ENCODE data around the gene HIP1.
"Not testable (repeated sequence)": the region's sequence is repeated elsewhere in the genome, so short reads cannot be mapped to it uniquely, and the experiment has no call there.

HIP1 gene

DNA sequence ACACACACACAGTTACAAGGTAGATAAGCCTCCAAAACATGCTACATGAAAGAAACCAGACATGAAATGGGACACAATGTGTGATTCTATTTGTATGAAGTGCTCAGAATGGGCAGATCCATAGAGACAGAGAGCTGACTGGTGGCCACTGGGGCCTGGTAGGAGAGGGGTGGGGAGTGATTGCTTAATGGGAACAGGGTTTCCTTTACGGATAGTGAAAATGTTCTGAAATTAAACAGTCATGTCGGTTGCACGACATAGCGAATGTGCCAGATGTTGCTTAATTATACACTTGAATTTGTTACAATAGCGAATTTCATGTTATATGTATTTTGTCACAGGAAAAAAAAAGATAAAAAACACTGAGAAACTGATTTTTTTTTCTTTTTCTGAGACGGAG, 124.3 kb downstream of the HIP1 start:
- DNase-seq (ENCODE audit: low read depth), result no peak

DNA sequence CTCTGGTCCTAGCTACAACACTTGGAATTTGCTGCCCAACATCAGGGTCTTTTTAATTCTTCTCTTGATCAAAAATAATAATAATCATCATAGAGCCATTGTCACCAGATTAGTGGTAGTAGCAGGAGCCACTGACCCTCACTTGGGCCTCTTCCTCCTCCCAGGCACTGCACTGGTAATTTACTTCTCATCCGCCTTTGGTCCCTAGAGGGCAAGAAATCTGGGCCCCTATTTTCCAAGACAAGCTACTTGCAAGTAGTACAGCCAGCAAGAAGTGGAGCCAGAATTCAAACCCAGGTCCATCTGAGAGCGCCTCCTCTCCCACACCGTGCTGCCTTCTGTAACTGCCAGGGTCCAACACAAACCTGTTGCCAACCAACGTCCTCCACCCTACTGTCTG, 125.4 kb downstream of the HIP1 start:
- DNase-seq (ENCODE audit: low read depth), result no peak

DNA sequence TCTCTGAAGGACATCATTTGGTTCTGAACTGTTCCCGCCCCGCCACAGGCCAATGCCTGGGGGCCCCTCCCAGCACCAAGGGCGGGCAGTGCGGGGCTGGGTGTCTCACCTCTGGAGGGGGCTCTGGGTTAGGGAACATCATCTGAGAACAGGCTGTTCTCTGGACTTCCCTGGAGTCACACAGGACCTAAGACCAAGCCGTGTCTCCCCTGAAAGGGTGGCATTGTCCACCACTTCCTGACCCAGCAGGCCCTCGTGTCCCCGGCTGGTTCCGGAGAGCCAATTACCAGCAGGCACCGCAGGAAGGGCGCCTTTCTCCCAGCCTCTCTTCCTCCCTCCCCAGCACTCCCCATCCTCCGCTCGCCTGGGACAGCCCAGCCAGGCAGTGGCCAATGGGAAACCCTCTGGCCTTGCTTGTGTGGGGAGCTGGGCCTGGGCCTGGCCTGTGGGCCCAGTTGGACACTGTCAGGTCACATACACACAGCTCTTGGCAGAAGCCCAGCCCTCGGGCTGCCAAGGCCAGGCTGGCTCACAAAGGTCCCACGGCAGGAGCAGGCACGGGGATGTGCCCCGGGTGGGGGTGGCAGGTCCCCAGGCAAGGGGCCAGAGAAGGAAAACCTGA, 127.1 kb downstream of the HIP1 start:
- DNase-seq (ENCODE audit: low read depth), result no peak

DNA sequence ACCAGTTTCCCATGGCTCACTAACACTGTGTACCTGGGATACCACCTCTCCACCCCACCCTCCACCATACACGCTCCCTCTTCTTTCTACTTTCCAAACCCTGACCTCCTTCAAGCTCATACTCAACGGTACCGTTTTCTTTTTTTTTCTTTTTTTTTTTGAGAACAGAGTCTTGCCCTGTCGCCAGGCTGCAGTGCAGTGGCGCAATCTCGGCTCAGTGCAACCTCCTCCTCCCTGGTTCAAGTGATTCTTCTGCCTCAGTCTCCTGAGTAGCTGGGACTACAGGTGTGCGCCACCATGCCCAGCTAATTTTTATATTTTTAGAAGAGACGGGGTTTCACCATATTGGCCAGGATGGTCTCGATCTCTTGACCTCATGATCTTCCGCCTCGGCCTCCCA, 129.3 kb downstream of the HIP1 start:
- not testable (repeated sequence) for DNase-seq (ENCODE audit: low read depth)

DNA sequence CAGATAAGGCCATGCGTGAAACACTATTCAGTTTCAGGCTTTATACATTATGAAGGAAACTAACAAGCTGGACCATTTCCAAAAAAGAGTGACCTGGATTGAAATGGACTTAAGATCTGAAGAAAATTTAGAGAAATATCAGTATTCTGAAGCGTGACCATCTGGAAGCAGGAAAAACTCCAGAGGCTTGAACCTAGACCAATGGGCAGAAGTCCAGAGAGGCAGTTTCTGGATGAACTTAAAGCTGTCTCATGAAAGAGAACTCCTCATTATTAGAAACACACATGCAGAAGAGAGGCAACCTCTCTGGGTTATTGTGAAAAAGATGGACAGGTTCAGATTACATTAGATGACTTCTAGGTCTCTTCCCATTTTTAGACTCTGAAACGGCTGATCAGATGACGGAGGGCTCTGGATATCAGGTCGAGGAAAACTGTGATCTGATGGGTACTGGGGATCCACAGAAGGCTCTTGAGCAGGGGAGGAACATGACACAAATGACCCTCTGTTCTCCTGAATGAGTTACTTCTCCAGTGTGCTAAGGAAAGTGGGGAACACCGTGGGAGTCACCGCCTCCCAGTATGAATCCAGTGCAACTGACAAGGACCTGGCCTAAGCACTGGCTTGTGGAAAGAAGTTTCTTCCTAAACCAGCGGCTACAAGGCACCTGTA, 130.2 kb downstream of the HIP1 start:
- DNase-seq (ENCODE audit: low read depth), result no peak

DNA sequence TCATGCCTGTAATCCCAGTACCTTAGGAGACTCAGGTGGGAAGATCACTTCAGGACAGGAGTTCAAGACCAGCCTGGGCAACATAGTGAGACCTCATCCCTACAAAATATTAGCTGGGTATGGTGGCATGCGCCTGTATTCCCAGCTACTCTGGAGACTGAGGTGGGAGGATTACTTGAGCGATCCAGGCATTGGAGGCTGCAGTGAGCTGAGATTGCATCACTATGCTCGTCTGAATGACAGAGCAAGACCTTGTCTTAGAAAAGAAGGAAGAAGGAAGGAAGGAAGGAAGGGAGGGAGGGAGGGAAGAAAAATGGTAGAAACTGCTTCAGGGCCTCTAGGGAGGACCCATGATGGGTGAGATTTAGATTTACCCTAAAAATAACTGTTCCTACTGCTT, 134.3 kb downstream of the HIP1 start:
- DNase-seq (ENCODE audit: low read depth), result no peak

DNA sequence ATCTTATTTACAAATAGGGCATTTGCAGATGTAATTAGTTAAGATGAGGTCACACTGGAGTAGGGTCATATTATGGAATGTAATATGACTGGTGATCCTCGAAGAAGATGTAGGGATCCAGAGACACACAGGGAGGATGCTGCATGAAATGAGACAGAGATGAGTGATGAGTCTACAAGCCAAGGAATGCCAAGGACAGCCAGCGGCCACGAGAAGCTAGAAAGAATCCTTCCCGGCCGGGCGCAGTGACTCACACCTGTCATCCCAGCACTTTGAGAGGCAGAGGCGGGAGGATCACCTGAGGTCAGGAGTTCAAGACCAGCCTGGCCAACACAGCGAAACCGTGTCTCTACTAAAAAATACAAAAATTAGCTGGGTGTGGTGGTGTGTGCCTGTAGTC, 135.9 kb downstream of the HIP1 start:
- not testable (repeated sequence) for DNase-seq (ENCODE audit: low read depth)

DNA sequence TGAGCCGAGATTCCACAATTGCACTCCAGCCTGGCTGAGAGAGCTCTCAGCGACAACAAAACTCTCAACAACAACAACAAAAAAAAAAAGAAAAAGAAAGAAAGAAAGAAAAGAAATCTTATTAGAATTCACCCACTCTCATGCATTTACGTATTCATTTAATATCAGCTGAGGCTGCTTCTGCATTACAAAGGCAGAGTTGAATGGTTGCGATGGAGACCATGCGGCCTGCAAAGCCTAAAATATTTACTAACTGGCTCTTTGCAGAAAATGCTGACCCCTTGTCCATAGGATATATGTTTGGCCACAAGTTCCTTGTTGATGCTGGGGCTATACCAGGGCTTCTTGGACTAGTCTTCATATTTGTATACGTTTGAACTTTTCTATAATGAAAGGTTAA, 137.2 kb downstream of the HIP1 start:
- no peak for DNase-seq (ENCODE audit: low read depth)

DNA sequence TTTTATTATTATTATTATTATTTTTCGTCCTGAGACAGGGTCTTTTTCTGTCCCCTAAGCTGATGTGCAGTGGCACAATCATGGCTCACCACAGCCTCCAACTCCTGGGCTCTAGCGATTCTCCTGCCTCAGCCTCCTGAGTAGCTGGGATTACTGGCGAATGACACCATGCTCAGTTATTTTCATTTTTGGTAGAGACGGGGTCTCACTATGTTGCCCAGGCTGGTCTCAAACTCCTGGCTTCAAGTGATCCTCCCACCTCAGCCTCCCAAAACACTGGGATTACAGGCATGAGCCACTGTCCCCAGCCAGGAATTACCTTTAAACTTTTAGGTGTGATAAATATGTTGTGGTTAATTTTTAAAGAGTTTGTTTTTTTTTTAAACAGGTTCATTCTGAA, 138.0 kb downstream of the HIP1 start:
- DNase-seq (ENCODE audit: low read depth), result not testable (repeated sequence)

DNA sequence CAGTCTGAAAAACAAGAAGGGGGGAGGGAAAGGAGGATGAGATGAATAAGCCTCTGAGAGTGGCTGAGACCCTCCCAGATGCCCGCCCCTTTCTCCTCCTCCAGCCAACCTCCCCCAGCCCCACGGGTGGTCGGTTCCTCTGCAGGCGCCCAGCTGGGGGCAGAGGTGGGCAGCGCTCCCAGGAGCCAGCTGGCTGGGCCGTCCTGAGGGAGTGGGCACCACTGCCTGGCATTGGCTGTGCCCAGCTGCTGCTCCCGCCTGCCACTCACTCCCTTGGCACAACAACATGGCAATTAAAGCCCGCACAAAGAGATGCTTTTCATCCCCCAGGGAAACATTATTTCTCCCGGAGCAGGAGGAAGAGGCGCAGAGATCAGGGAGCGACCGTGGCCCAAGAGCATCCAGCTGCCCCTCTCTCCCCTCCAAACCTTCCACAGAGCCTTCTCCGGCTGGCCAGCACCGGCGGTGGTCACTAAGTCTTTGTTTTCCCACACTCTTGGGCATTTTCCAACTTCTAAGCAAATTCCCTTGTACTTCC, 139.4 kb downstream of the HIP1 start:
- DNase-seq (ENCODE audit: low read depth), result no peak

DNA sequence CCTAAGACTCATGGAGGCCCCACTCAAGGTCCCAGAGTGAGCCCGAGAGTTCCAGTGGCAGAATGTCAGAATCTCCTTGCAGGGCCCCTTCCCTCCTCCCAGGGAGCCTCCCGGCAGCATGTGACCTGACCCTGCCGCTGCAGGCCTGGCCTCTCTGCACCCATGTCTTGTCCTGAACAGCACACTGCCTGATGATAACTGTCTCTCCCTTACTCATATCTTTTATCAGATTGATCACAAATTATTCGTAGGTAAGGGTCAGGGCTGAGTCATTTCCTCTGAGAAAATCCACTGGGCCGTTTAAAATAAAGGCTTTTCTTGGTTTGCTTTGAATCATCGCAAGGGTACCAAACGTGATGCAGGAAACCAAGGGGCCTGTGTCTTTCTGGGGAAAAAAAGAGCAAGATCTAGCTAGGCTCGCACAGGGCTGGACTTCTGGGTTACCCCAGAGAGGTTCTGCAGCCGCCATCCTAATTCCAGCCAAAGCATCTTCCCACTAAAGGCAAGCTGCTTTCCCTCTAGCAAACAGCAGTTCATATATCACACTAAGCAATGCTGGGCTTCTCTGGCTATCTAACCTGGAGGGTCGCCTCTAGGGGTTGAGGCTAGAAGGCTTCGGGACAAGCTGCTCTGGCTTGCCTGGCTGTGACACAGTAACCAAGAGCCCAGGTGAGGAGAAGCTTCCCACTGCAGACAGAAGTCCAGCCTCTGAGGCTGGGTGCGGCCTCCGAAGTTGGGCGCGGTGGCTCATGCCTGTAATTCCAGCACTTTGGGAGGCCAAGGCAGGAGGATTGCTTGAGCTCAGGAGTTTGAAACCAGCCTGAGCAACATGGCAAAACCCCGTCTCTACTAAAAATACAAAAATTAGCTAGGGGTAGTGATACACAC, 141.8 kb downstream of the HIP1 start:
- peak; percentile 13 for DNase-seq (ENCODE audit: low read depth)

DNA sequence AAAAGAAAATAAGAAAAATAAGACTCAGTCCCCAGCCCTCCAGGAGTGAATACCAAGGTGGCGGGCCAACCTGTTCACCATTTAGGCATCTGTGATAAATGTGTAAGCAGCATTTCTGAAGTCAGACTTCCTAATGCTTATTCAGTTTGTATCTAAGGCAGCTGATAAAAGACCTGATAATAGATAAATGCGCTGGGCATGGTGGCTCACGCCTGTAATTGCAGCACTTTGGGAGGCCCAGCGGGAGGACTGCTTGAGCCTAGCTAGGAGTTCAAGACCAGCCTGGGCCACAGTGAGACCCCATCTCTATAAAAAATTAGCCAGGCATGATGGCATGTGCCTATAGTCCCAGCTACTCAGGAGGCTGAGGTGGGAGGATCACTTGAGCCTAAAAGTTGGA, 143.0 kb downstream of the HIP1 start:
- no peak for DNase-seq (ENCODE audit: low read depth)

DNA sequence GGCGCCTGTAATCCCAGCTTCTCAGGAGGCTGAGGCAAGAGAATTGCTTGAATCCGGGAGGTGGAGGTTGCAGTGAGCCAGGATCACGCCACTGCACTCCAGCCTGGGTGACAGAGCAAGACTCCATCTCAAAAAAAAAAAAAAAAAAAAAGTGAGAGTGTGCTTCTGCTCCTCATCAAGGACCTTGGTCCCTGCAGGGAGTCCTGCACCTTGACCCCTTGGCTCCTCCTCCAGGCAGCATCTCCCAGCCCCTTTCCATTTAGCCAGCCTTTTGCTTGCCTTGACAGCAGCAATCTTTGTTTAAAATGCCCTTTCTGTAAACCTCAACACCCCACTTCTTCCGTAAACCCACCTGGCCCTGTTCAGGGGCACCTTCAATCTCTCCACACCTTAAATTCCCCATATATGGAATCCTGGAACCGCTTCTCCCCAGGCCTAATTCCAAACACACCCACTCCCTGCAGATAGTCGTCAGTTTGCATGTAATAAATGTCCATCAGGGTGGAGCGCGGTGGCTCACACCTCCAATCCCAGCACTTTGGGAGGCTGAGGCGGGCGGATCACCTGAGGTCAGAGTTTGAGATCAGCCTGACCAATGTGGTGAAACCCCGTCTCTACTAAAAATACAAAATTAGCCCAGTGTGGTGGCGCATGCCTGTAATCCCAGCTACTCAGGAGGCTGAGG, 145.1 kb downstream of the HIP1 start:
- DNase-seq (ENCODE audit: low read depth), result not testable (repeated sequence)

DNA sequence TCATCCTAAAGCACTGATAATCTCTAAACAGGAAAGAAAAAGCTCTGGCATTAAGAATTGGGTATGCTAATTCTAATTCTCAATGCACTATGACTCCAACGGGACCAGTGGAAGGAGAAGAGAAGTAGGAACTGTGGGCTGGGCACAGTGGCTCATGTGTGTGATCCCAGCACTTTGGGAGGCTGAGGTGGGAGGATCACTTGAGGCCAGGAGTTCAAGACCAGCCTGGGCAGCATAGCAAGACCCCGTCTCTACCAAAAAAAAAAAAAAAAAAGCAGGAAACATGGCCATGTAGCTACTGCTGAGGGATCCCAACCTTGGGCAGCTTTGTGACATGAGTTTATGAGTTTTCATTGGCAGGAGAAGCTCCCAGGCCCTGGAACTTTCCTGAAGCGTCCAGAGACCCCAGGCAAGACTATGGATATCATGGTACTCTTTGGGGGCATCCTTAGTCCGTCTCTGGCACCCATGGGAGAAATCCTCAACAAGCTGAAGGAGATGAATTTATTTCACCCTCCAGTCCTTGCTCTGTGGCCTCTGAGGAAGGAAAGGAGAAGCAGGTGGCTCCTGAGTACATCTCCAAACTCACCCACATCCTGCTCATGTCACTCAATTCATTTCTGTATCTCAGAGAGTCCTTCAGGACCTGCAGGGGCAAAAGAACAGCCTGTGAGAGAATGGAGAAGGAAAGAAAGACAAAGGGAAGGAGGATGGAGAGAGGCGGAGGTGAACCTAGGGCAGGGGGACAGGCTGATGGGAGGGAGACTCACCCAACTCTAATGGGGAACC, 147.1 kb downstream of the HIP1 start:
- DNase-seq (ENCODE audit: low read depth), result no peak

DNA sequence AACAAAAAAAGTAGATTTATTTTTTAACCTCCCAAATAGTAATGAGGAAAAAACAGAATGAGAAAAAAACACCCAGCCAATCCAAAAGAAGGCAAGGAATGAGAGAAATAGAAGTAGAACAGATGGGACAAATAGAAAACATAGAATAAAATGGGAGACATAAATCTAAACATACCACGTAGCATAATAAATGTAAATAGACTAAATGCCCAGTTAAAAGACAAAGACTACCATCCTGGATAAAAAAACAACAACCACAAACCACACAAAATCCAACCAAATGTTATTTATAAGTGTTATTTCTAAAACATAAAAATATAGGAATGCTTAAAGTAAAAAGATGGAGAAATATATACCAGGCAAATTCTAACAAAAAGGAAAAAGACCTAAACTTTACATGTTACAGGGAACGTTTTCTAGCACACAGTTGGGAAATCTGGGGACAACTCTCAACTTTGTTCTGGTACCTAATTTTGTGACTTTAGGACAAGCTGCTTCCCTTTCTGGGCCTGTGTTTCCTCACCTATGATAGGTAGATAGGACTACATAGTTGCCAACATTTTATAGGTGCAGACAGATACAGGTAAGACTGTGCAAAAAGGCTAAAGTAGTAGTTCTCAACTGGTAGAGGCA, 148.3 kb downstream of the HIP1 start:
- DNase-seq (ENCODE audit: low read depth), result no peak

DNA sequence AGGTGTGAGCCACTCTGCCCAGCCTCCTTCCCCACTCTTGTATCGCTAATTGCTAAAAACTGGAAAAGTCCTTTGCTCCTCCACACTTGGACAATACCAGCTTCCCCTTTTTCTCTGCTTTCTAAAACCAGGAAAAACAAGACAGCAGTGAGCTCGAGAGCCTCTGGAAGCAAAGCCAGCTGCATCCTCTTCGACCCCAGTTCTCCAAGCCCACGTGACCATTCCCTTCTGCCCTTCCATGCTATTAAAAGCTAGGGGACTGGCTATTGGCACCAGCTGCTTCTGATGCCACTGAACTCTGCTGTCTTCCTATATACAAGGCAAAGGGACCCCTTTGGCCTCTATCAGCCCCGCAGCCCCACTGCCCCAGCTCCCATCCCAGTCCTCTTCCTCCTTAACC, 154.4 kb downstream of the HIP1 start:
- DNase-seq (ENCODE audit: low read depth), result no peak

DNA sequence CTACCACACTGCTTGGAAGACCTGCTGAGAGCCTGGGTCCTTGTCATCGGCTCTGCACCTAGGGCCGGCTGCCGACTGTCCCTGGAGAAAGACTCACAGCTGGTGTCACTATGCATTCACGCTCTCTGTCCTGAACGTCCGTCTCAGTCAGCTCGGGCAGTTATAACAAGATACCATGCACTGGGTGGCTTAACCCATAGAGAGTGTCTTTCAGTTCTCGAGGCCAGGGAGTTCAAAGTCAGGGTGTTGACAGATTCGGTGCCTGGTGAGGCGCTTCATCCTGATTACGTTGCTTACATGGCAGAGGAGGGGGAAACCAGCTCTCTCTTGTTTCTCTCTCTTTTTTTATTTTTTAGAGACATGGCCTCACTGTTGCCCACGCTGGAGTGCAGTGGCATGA, 155.5 kb downstream of the HIP1 start:
- no peak for DNase-seq (ENCODE audit: low read depth)

DNA sequence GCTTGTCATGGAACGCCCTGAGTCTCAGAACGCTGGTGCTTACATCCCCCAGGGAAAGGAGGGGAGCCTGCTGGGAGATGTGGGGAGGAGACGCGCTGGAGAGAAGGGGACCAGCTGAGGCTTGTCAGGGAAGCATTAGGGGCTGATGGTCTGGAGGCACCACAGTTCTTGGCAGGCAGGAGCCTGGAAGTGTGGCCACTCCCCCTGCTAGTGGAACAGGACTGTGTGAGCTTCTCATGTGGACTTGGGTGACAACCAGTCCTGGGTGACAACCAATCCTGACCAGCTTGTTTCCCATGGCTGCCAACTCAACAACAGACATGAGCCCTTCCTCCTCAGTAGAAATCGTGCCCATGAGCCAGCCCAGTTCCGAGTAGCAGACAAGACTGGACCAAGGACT, 158.8 kb downstream of the HIP1 start:
- no peak for DNase-seq (ENCODE audit: low read depth)

DNA sequence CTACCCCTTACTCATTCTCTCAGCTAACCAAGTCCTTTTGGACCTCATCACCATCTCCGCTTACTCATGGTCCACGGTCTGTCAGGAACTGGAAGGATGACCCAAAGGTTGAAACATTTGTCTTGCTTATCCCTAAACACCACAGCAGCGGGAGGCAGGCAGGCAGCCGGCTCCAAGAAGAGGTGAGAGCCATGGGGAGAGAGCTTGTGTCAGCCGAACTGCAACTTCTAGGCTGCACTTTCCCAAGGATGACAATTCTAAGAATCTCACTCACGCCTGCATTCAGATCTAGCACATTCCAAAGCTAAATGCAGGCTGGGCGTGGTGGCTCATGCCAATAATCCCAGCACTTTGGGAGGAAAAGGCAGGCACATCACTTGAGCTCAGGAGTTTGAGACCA, 160.7 kb downstream of the HIP1 start:
- no peak for DNase-seq (ENCODE audit: low read depth)

DNA sequence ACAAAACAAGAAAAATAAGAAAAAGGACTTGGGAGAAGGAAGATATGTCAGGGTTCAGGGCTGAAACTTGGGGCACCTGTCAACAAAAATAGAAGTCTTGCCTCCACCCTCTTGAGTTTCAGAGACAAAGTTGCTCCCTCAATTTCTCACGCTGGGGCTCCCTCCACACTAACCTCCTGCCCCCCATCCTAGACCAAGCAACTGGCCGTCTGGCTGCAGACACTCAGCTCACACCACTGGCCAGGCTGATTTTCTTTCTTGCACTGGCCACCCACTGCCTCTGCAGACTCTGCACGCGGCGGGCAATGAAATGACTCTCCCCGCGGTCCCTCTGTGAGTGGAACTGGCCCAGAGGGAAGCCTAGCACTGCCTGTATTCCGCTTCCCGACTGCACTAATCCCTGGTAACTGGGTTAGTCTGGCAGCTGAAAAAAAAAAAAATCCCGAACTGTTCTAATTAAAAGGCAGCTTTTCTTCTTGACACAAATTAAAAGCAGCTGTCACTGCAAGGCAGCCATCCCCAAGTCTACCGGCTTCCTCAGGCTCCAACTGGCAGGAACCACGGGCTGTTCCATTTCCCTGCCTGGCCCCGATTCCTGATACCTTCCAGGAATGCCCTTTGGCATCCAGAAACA, 163.1 kb downstream of the HIP1 start:
- no peak for DNase-seq (ENCODE audit: low read depth)

All from activated T-cell treated with anti-CD3 and anti-CD28 coated beads for 48 hours (primary cell).